ENCODE results near the gene TMEM131L. TPM values are rescaled to one million over a fixed set of nuclear protein-coding genes. Genes with fewer than 3 reads are reported as not detected.

Gene TMEM131L
- total RNA-seq, 1 experiment from 2014 or later: 14.6 TPM

DNA sequence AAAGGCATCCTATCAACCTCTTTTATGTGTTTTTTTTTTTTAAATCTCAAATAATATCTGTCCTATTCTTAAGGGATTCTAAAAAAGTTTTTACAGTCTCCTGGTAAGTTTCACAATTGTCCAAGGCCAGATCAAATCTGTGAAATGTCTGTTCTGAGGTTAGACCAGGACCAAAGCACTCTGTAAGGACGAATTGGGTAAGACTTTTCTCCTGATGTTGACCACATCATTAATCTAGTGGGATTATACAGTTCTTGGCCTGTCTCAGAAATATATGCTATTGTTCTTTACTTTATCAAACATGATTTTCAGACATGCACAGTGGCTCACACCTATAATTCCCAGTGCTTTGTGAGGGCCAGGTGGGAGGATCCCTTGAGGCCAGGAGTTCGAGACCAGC lies 45.8 kb upstream of the TMEM131L start:
- H3K36me3 Mint-ChIP-seq (ENCODE audit: insufficient read depth in 1 of 3, low read depth in 3 of 3): no peaks in the 10 kb centered on the region; a peak in 1 of 7 replicates
- no peaks in the 10 kb centered on the region for H3K79me2 ChIP-seq (ENCODE audit: insufficient read depth, low read length)

More for the DNA sequence above, 45.8 kb upstream of the TMEM131L start:
- no peak overlapping the region for H3K23ac ChIP-seq (ENCODE audit: insufficient read length, low read depth, low read length)
- H3K79me1 ChIP-seq (ENCODE audit: insufficient read depth, low read depth, low read length, poor library complexity, severe bottlenecking): no peaks in the 10 kb centered on the region
- Mint-ChIP-seq H3K27me3 (ENCODE audit: low read depth) (no peaks in the 10 kb centered on the region), H3K4me3 (no peak overlapping the region), H3K27ac (no peak overlapping the region), H3K4me1 (peaks cover 8 to 9% of the 10 kb centered on the region in 2 experiments), H3K9me3 (no peaks in the 10 kb centered on the region)
- no peak overlapping the region for H2BK120ac ChIP-seq (ENCODE audit: low read depth, low read length, poor library complexity, severe bottlenecking)
- H2BK20ac ChIP-seq (ENCODE audit: low read depth, low read length, poor library complexity, severe bottlenecking): no peak overlapping the region
- H3T11ph ChIP-seq (ENCODE audit: low read length): no peak overlapping the region
- H3K56ac ChIP-seq (ENCODE audit: insufficient read length, low read depth, low read length): no peak overlapping the region
- no peak overlapping the region for H3K9ac ChIP-seq (ENCODE audit: extremely low read depth, insufficient read length, low read length)
- H3K27me3 ChIP-seq (ENCODE audit: insufficient read depth, low read length): no peaks in the 10 kb centered on the region
- H2AK5ac ChIP-seq (ENCODE audit: insufficient read length, low read length): no peak overlapping the region
- no peaks in the 10 kb centered on the region for H4K20me1 ChIP-seq (ENCODE audit: control insufficient read depth, insufficient read depth, insufficient read length)
- no CpG with 5 or more reads among the region's 2 CpGs for WGBS (ENCODE audit: extremely low coverage, insufficient read length, low lambda C conversion rate)
- H4K5ac ChIP-seq (ENCODE audit: insufficient read length, low read depth, low read length): no peak overlapping the region
- H3K18ac ChIP-seq (ENCODE audit: insufficient read length, low read depth, low read length): no peak overlapping the region
- no peaks in the 10 kb centered on the region for H3K9me3 ChIP-seq (ENCODE audit: control insufficient read depth, low read depth, low read length)
- no peak overlapping the region for H3K4me2 ChIP-seq (ENCODE audit: insufficient read depth, insufficient read length, low read length)
- no peak overlapping the region for H2BK15ac ChIP-seq (ENCODE audit: low read depth, low read length)
- no peak overlapping the region for H2BK5ac ChIP-seq (ENCODE audit: insufficient read length, low read length)
- H4K8ac ChIP-seq (replicated peaks; ENCODE audit: insufficient read length, low read depth, low read length): no peak overlapping the region
- H3K4me1 ChIP-seq (ENCODE audit: insufficient read depth, low read length): no peaks in the 10 kb centered on the region
- H3K4ac ChIP-seq (ENCODE audit: low read depth, low read length): no peak overlapping the region
- H3K23me2 ChIP-seq (ENCODE audit: insufficient read length, low read depth, low read length, poor library complexity, severe bottlenecking): no peaks in the 10 kb centered on the region
- DNase-seq: no peak
- H2AFZ ChIP-seq (ENCODE audit: low read length): no peak overlapping the region
- no peak for TF ChIP-seq CTCF (conservative IDR thresholded peaks at IDR 0.05)
- no peak overlapping the region for H3K27ac ChIP-seq (ENCODE audit: insufficient read length, low read depth, low read length)
- H2BK12ac ChIP-seq (ENCODE audit: insufficient read length, low read depth, low read length): no peak overlapping the region
- no peak overlapping the region for H4K91ac ChIP-seq (ENCODE audit: insufficient read length, low read depth, low read length)
- H3K14ac ChIP-seq (ENCODE audit: insufficient read depth, low read length): no peak overlapping the region

Measured in H9 (cell line).